Esophagus squamous epithelium (tissue), 4 donors: ENCODE results near the gene HLA-DPA1.

Experiments used
- CTCF ChIP-seq, 6 experiments: fragments of 450-650 bp in 4 of 6; fragments of 200-600 bp in 2 of 6; sonication (generic) in 2 of 6; IDR thresholded peaks; one replicate each; pipeline ENCODE4 v1.5.1; 2016 to 2019; ENCODE audit warnings: antibody characterized with exemption in 6 of 6, mild to moderate bottlenecking in 4 of 6, moderate library complexity in 4 of 6
- POLR2A ChIP-seq, 4 donors: fragments of 450-650 bp; IDR thresholded peaks; one replicate each; pipeline ENCODE4 v1.6.1; 2017; ENCODE audit warnings: antibody characterized with exemption in 4 of 4, mild to moderate bottlenecking in 4 of 4, moderate library complexity in 3 of 4

GRCh38 chr6:33085627-33086026, 12.2 kb upstream of the HLA-DPA1 start:
- TF ChIP-seq CTCF (IDR thresholded peaks at IDR 0.05) = no peak
- TF ChIP-seq POLR2A (IDR thresholded peaks at IDR 0.05) = no peak
